ENCODE results near the gene DNAJC16.
"Not testable (repeated sequence)": the region's sequence is repeated elsewhere in the genome, so short reads cannot be mapped to it uniquely, and the experiment has no call there.

DNAJC16 gene

GRCh38 chr1:15584489-15585363 is 58.1 kb downstream of the DNAJC16 start, which contains the start of gene AGMAT:
AGMAT (minus strand) TSS chr1:15585051; CDS start chr1:15584967, 84 bp downstream.
- DNase-seq, result peak; percentile 42 to 62 (median 50)

- no peak for DNase-seq
Observed at GRCh38 chr1:15592285-15592684, 65.6 kb downstream of the DNAJC16 start.

GRCh38 chr1:15595809-15596617 is 69.4 kb downstream of the DNAJC16 start:
- DNase-seq, result no peak

GRCh38 chr1:15598436-15598835 is 71.8 kb downstream of the DNAJC16 start:
- DNase-seq, result no peak

GRCh38 chr1:15603050-15603965 is 76.7 kb downstream of the DNAJC16 start:
- peak; percentile 68 to 89 (median 78) for DNase-seq

GRCh38 chr1:15603966-15604282 is 77.3 kb downstream of the DNAJC16 start:
- DNase-seq, result not testable (repeated sequence)

GRCh38 chr1:15604400-15604799 is 77.8 kb downstream of the DNAJC16 start:
- not testable (repeated sequence) for DNase-seq

GRCh38 chr1:15605398-15606383 is 79.0 kb downstream of the DNAJC16 start:
- DNase-seq, result no peak

- DNase-seq, result no peak
Observed at GRCh38 chr1:15609631-15610030, 83.0 kb downstream of the DNAJC16 start.

GRCh38 chr1:15610167-15610566 is 83.5 kb downstream of the DNAJC16 start:
- DNase-seq, result no peak

GRCh38 chr1:15616373-15617172 is 89.9 kb downstream of the DNAJC16 start:
- no peak for DNase-seq

GRCh38 chr1:15617173-15618076 is 90.8 kb downstream of the DNAJC16 start, which contains the start of gene DDI2:
DDI2 (plus strand) TSS chr1:15617458; CDS start chr1:15617671, 213 bp downstream.
- peak; percentile 86 to 91 (median 88) for DNase-seq

- no peak for DNase-seq
Observed at GRCh38 chr1:15618077-15618654, 91.5 kb downstream of the DNAJC16 start.

GRCh38 chr1:15618655-15619525 is 92.2 kb downstream of the DNAJC16 start:
- DNase-seq, result no peak

GRCh38 chr1:15620155-15620545 is 93.5 kb downstream of the DNAJC16 start:
- no peak for DNase-seq

GRCh38 chr1:15620902-15621682 is 94.4 kb downstream of the DNAJC16 start:
- no peak for DNase-seq

GRCh38 chr1:15621975-15622374 is 95.3 kb downstream of the DNAJC16 start:
- no peak for DNase-seq
